ENCODE measurements around the gene PILRB.

The PILRB gene

DNA sequence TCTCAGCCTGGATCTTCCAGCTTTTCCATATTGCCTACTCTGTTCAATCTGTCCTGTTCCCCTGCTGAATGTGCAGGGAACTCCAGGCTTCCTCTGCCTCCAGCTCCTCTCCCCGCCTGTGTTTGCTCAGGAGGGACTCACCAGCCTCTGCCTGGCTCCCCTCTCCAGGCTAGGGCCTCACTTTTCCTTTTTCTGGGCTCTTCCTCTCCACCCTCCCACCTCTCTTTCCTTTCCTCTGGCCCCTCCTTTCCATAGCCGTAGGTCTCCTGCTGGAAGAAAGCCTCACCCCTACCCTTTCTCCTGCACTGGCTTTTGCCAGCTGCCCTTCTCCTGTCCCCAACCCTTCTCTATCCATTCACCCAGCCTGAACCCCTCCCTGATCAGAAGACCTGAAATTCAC, 40.3 kb downstream of the PILRB start:
- Mint-ChIP-seq H3K4me3 (no peak overlapping the region), H3K9me3 (no peaks in the 10 kb centered on the region), H3K27ac (no peak overlapping the region), H3K4me1 (ENCODE audit: low read depth) (peaks cover 31% of the 10 kb centered on the region), H3K27me3 (peaks cover 6% of the 10 kb centered on the region), H3K36me3 (ENCODE audit: low read depth) (no peaks in the 10 kb centered on the region)

DNA sequence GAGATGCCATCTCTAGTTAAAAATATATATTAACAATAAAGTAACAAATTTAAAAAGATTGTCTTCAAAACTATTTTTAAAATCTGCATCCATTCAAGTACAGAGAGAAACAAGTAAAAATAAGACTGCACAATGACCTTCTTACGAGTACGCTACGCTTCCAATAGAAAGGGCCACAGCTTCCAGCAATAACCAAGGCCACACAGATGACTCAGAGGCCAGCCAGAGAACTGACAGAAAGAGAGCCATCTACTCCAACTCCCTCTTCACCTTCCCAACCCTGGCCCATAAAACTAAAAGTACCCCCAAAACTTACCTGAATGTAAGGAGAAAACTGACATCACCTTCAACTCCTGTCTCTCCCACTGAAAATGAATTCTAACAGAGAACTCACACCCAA, 42.1 kb downstream of the PILRB start:
- Mint-ChIP-seq H3K36me3 (ENCODE audit: low read depth) (no peaks in the 10 kb centered on the region), H3K27ac (no peak overlapping the region), H3K4me1 (ENCODE audit: low read depth) (peaks cover 29% of the 10 kb centered on the region), H3K9me3 (no peaks in the 10 kb centered on the region), H3K27me3 (peaks cover 6% of the 10 kb centered on the region), H3K4me3 (no peak overlapping the region)

DNA sequence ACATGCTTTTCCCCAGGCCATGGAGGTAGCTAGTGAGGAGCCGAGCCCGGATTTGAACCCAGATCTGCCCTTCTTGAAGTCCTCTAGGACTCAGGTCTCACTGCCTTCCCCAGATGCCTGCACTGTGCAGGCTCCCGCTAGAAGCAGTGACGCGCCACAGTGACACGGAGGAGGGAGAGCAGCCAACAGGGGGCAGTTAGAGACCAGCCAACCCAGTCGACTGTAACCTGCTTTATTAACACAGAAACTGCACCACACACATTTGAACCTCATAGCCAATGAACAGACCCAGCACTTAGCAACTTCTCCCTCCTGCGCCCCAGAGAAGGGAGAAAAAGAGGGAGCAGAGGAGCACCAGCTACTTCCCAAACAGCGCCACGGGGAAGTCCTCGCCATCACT, 42.7 kb downstream of the PILRB start:
- Mint-ChIP-seq H3K27me3 (peaks cover 6% of the 10 kb centered on the region), H3K4me1 (ENCODE audit: low read depth) (peaks cover 26% of the 10 kb centered on the region), H3K27ac (no peak overlapping the region), H3K4me3 (no peak overlapping the region), H3K9me3 (no peaks in the 10 kb centered on the region), H3K36me3 (ENCODE audit: low read depth) (no peaks in the 10 kb centered on the region)

DNA sequence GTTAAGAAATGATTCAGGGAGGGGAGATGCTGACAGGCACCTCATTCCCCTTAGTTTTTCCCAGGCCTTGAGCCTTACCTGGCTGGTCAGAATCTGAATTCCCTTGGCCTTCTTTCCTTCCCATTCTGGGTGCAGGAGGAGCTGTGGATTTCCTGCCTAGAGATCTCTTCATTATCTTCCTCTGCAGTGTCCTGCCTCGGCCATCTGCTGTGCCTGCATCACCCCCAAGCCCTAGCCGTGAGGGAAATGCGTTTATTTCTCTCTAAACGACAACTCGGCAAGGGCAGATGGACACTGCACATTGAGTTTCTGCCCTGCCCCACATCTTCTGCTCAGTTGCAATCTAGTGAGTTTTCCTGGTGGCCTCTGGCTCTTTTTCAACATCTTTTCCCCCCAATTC, 43.9 kb downstream of the PILRB start:
- Mint-ChIP-seq H3K36me3 (ENCODE audit: low read depth) (no peaks in the 10 kb centered on the region), H3K4me1 (ENCODE audit: low read depth) (peaks cover 16% of the 10 kb centered on the region), H3K4me3 (no peak overlapping the region), H3K9me3 (no peaks in the 10 kb centered on the region), H3K27ac (no peak overlapping the region), H3K27me3 (peaks cover 6% of the 10 kb centered on the region)

DNA sequence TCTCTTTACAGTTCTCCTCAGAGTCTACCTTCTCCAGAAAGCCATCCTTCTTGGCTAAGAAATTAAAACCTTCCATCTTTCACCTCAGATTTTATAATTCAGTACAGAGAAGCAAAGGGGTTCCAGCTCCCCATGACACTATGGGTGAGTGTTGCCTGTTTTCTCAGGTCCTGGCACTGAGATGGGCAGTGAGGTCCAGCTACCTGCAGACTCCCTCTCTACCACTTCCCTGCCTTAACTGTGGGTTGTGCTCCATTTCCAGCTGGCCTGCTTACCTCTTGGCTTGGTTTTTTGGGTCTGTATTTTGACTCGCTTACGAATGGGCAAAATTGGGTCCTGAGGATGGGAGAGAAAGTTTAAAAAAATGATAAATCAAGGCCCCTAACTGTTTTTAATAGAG, 44.3 kb downstream of the PILRB start:
- no peak overlapping the region for H3K4me3 Mint-ChIP-seq
- H3K27ac Mint-ChIP-seq: no peak overlapping the region
- peaks cover 6% of the 10 kb centered on the region for H3K27me3 Mint-ChIP-seq
- H3K9me3 Mint-ChIP-seq: no peaks in the 10 kb centered on the region
- H3K4me1 Mint-ChIP-seq (ENCODE audit: low read depth): peaks cover 14% of the 10 kb centered on the region
- H3K36me3 Mint-ChIP-seq (ENCODE audit: low read depth): no peaks in the 10 kb centered on the region

DNA sequence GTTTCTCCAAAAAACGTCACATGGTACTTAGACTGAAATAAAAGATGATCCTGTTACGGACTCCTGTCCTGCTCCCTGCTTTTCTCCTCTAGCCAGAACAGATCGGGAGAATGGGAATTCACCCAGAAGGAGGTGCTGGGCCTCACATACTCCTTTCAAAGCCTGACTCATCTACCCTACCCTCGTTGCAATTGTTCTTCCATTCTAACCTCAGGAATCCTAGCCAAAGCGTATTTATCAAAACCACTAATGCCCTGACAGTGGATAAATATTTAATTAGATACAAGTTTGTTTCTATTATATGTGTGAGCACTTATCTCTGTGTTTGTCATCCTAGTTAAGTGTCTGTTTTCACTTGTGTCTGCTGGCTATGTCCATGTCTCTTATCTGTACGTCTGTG, 48.9 kb downstream of the PILRB start:
- no peaks in the 10 kb centered on the region for H3K9me3 Mint-ChIP-seq
- H3K4me1 Mint-ChIP-seq (ENCODE audit: low read depth): peaks cover 3% of the 10 kb centered on the region
- no peak overlapping the region for H3K27ac Mint-ChIP-seq
- no peak overlapping the region for H3K4me3 Mint-ChIP-seq
- H3K27me3 Mint-ChIP-seq: no peaks in the 10 kb centered on the region
- H3K36me3 Mint-ChIP-seq (ENCODE audit: low read depth): no peaks in the 10 kb centered on the region

DNA sequence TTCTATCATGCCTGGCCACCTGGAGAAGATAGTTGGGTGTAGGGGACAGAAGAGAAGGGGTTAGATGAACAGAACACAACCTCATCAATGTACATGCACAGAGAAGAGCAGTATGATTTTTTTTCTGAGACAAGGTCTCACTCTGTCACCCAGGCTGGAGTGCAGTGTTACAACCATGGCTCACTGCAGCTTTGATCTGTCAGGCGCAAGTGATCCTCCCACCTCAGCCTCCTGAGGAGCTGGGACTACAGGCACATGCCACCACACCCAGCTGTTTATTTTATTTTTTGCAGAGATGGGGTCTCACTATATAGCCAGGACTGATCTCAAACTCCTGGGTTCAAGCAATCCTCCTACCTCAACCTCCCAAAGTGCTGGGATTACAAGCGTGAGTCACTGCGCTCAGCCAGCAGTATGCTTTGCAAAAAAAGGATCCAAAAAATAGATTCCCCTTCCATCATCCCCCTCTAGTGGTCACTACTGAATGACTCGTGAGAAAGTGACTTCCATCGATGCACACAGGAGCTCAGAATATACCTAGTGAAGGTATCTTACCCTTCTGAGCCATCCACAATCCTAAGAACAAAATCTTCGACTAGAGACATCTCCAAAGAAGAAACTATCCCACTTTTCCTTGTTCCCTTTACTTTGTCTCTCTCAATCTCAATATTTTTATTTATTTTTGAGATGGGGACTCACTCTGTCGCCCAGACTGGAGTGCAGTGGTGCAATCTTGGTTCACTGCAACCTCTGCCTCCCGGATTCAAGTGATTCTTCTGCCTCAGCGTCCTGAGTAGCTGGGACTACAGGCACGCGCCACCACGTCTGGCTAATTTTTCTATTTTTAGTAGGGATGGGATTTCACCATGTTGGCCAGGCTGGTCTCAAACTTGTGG, 49.6 kb downstream of the PILRB start:
- Mint-ChIP-seq H3K36me3 (ENCODE audit: low read depth) (no peaks in the 10 kb centered on the region), H3K27ac (no peak overlapping the region), H3K4me3 (no peak overlapping the region), H3K9me3 (no peaks in the 10 kb centered on the region), H3K4me1 (ENCODE audit: low read depth) (peaks cover 3% of the 10 kb centered on the region), H3K27me3 (no peaks in the 10 kb centered on the region)

DNA sequence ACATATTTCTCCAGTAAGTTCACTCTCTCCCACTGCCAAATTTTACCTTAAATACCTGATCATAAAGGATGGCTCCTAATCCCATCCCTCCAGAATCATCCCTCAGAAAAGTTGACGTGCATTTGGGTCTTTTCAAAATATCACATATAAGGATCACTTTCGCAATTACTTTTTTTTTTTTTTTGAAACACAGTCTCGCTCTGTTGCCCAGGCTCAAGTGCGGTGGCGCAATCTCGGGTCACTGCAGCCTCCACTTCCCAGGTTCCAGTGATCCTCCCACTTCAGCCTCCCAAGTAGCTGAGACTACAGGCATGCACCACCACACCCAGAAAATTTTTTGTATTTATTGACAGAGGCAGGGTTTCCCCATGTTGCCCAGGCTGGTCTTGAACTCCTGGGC, 53.2 kb downstream of the PILRB start:
- Mint-ChIP-seq H3K4me1 (ENCODE audit: low read depth) (peaks cover 8% of the 10 kb centered on the region), H3K4me3 (no peak overlapping the region), H3K27ac (no peak overlapping the region), H3K36me3 (ENCODE audit: low read depth) (no peaks in the 10 kb centered on the region), H3K9me3 (no peaks in the 10 kb centered on the region), H3K27me3 (no peaks in the 10 kb centered on the region)

DNA sequence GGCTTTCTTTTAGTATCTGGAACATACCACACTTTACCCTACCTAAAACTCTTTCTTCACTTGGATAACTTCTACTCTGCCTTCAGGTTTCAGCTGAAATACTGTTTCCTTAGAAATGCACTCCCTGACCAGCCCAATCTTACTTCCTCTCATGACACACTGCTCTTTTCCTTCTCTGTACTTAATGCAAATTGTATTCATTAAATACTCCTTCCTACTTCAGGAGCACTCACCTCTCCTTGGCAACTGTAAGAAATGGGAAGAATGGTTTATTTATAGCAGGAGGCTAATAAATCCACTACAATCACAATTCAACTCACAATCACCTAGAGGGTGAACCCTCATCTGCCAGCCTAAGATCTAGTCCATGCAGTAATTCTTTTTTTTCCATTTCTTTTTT, 55.4 kb downstream of the PILRB start:
- Mint-ChIP-seq H3K9me3 (no peaks in the 10 kb centered on the region), H3K36me3 (ENCODE audit: low read depth) (no peaks in the 10 kb centered on the region), H3K4me1 (ENCODE audit: low read depth) (peaks cover 5% of the 10 kb centered on the region), H3K4me3 (peak overlapping the region; percentile 5), H3K27me3 (no peaks in the 10 kb centered on the region), H3K27ac (peak overlapping the region; percentile 18)

DNA sequence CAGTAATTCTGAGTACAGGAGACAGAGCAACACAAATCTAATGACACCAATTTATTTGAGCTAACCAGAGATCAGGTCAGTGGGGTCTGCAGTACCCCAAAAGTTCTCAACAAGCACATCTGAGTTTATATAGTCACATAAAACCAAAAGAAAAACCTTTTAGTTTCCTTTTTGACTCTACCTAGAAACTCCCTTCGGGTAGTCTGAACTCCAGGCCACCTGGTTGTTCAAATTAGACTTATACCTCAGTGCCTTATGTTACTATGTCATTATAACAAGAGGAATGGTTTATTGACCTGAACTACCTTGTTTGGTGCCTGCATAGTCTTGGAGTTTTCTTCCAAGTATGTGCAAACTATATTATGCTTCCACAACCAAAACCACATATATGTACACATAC, 56.0 kb downstream of the PILRB start:
- H3K4me3 Mint-ChIP-seq: no peak overlapping the region
- H3K36me3 Mint-ChIP-seq (ENCODE audit: low read depth): no peaks in the 10 kb centered on the region
- no peak overlapping the region for H3K27ac Mint-ChIP-seq
- no peaks in the 10 kb centered on the region for H3K27me3 Mint-ChIP-seq
- peaks cover 5% of the 10 kb centered on the region for H3K4me1 Mint-ChIP-seq (ENCODE audit: low read depth)
- no peaks in the 10 kb centered on the region for H3K9me3 Mint-ChIP-seq

DNA sequence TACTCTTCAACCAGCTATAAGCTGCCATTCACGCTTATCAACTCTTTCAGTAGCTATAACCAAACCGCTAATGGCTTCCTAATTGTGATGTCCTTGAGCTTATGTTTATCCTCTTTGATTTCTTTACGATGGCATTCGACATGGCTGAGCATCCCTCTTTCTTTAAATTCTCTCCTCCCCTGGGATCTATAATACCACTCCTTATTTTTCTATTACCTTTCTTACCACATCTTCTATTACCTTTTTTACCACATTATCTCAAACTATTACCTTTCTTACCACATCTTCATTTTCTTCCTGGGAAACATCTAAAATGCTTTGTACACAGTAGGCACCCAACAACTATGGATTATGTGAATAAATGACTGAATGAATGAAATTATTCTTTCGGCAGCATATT, 57.5 kb downstream of the PILRB start:
- Mint-ChIP-seq H3K4me3 (no peak overlapping the region), H3K27me3 (no peaks in the 10 kb centered on the region), H3K36me3 (ENCODE audit: low read depth) (no peaks in the 10 kb centered on the region), H3K27ac (no peak overlapping the region), H3K4me1 (ENCODE audit: low read depth) (peaks cover 5% of the 10 kb centered on the region), H3K9me3 (no peaks in the 10 kb centered on the region)
